NCI-H1694 treated with DMSO at 0.1 percent for 48 hours (cell line): ENCODE measurements around the gene FBN3.
A peak's percentile ranks its signal among the peaks of the same experiment; 100 is the strongest.
"Not testable (repeated sequence)": the region's sequence is repeated elsewhere in the genome, so short reads cannot be mapped to it uniquely, and the experiment has no call there.

Experiments used
- DNase-seq: peaks from one replicate; lab custom pipeline; 2025; lab: John Stamatoyannopoulos, UW

Gene FBN3

DNA sequence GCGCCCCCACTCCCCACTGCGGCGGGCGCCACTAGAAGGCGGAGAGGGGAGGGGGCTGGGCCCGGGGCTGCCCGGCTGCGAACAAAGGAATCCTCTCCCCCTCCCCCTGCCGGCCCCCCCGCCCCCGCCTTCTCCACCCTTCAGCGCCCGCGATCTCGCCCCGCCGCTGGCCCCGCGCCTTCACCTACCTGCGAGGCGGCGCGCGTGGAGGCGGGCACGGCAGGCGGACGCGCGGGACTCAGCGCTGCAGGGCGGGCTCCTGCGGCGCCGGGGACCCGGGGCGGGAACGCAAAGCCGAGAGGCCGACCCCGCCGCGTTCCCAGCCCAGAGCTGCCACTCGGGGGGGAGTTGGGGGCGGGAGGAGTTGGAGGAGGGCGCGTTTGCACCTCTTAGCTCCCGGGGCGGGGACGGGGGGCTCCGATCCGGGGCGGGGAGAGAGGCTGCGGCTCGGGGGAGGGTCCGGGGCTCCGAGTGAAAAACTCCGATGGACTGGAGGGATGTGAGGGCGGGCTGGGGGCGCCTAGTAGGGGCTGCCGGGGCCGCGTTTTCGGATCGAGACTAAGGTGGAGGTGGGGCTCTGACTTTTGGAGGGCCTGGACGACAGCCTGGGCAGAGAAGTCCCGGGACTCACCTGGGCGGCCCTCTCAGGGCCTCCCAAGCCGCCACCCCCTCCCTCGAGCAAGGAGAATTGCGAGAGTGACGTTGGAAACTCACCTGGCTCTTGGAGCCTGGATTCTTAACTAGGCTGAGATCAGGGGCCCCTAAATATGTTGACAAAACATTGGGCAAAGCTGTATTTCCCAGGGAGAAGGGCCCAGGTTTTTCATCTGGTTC, at the start of gene FBN3:
TSS of gene FBN3 (minus strand) at position 332 of the 834 bp plus-strand sequence. CDS start 2,112 bp downstream, outside the sequence.
- DNase-seq, result no peak

DNA sequence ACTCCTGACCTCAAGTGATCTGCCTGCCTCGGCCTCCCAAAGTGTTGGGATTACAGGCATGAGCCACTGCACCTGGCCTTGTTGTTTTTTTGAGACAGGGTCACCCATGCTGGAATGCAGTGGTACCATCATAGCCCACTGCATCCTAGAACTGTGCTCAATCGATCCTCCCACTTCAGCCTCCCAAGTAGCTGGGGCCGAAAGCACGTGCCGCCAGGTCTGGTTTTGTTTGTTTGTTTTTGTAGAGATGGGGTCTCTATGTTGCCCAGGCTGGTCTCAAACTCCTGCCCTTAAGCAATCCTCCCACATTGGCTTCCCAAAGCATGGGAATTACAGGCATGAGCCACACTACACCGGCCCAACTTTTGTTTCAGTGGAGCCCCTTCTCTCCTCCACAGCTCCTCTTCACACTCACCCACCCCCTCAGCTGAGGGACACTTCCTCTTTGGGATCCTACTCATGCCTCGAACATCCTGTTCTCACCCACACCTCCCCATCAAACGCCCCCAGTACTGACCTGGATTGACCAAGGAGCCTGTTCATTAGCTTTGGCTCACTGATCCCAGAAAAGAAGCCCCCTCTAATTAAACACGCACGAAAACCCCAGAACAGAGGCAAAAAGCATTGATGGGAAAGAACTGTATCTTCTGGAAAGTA, 47.0 kb upstream of the FBN3 start:
- no peak for DNase-seq

DNA sequence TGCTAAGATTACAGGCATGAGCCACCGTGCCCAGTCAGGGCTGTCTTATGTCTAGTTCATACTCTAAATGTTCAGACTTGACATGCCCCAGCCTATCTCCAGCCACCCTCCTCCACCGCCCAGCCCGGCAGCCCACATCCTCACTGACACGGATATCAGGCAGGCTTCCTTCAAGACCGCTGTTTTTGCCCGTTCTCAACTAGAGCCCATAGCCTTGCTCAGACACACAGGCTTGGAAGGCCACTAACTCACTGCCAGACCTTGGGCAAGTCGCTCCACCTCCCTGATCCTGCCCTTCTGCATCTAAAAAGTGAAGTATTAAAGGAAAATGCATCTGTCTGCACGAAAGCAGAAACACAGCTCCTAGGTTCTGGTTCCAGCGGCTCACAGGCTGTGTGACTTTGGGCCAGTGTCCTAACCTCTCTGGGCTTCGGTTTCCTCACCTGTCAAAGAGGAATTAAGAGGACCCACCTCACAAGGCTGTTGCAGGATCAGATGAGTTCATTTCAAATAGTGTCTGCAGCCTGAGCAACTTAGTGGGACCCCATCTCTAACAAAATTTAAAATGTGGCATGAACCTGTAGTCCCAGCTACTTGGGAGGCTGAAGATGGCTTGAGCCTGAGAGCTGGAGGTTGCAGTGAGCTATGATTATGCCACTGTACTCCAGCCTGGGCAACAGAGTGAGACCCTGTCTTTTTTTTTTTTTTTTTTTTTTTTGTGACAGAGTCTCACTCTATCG, 45.3 kb upstream of the FBN3 start:
- DNase-seq, result no peak

DNA sequence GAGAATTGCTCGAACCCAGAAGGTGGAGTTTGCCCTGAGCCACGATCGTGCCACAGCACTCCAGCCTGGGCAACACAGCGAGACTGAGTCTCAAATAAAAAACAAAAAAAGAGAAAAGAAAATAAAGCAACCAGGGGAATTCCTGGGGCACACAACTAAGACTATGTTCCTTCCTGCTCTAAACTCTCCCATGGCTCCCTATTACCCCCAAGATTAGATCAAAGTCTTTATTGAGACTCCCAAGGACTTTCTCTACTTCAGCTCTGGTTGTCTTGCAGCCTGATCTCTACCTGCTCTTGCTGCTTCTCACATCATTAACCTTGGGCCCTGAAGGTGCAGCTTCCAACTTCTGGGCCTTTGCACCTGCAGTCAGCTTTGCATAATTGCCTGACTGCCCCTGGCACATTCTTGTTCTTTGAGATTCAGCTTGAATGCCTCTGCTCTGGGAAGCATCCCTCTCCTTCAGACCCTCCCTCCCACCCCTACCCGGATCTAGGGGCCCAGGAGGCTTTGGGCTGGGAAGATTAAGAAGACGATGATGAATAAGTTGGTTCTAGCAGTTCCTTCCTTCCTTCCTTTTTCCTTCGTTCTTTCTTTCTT, 42.9 kb upstream of the FBN3 start:
- no peak for DNase-seq

DNA sequence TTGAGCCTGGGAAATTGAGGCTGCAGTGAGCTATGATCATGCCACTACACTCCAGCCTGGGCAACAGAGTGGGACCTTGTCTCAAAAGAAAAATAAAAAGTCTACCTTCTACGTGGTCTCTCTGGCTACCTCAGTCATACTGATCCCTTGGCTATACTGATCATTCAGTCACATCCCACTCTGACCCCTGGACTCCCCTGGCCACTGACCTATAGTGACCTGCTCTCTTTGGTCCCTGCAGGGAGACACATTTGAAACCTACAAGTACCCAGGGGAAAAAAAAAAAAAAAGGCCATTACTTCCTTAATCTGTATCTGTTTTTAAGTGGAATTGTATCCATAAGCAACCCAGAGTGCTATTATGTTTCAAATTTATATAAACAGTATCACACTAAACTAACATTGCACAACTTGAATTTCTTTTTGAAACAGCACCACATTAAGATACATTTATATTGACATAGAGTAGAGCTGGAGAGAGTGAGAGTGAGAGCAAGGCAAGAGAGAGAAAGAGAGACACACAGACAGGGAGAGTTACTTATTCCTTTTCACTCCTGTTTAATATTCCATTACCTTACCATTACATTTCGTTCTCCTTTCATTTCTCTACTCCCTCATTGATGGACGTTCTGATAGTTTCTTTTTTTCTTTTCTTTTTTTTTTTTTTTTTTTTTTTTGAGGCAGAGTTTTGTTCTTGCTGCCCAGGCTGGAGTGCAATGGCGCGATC, 36.1 kb upstream of the FBN3 start:
- DNase-seq, result no peak

DNA sequence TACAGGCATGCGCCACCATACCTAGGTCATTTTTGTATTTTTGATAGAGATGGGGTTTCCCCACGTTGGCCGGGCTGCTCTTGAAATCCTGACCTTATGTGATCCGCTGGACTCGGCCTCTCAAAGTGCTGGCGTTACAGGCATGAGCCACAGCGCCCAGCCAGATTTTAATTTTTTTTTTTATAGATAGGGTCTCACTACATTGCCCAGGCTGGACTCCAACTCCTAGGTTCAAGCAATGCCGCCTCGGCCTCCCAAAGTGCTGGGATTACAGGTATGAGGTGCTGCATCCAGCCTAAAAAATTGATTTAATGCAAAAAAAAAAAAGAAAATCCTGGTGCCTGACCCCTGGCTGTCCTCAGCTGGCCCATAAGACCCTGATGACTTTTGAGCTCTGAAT, 34.9 kb upstream of the FBN3 start:
- DNase-seq, result no peak

DNA sequence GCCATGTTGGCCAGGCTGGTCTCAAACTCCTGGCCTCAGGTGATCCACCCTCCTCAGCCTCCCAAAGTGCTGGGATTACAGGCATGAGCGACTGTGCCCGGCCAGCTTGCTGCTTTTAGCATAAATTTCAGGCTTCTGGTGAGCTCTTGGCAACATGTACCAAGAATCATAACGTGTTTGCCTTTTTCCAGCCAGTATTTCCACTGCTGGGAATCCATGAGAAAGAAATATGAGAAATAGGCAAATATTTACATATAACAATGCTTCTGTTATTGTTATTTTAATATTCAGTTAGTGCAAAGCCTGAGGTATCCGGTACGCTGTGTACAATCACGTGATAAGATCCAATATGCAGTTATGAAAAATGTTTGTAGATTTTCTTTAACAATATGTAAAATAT, 30.6 kb upstream of the FBN3 start:
- DNase-seq, result no peak

DNA sequence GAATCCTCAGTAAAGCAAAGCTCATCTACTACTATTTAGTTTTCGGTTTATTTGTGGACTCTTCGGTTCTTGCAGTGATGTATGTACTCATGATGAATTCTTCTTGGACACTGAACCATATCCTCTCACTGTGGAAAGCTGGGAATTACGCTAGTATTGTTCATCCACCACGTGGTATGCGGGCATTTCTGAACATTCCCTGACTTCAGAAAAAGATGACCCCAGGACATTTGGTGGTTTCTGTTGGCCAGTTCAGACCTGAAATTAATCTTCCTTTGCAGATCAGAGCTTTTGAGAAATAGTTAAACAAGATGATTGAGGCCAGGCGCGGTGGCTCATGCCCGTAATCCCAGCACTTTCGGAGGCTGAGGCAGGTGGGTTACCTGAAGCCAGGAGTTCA, 25.3 kb upstream of the FBN3 start:
- DNase-seq, result no peak

DNA sequence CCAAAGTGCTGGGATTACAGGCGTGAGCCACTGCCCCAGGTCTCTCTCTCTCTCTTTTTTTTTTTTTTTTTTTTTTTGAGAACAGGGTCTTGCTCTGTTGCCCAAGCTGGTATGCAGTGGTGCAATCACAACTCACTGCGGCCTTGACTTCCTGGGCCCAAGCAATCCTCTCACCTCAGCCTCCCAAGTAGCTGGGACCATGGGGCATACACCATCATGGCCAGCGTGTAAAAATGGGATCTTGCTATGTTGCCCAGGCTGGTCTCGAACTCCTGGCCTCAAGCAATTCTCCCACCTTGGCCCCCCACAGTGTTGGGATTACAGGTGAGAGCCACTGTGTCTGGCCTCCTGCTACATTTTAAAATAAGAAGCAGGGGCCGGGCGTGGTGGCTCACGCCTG, 19.1 kb upstream of the FBN3 start:
- DNase-seq, result no peak

DNA sequence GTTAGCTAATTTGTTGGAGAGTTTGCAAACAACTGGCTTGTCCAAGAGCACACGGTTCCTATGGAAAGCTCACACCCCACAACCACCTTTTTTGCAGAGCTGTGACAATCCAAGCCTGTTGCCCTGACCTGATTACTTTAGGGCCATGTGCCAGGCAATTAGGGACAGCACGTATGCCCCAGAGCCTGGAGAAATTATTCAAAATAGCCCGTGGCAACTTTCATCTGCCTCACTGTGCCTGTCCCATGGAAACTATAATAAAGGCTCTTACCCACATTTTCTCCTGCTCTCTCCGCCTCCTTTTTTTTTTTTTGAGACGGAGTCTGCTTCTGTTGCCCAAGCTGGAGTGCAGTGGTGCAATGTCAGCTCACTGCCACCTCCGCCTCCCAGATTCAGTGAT, 18.6 kb upstream of the FBN3 start:
- no peak for DNase-seq

DNA sequence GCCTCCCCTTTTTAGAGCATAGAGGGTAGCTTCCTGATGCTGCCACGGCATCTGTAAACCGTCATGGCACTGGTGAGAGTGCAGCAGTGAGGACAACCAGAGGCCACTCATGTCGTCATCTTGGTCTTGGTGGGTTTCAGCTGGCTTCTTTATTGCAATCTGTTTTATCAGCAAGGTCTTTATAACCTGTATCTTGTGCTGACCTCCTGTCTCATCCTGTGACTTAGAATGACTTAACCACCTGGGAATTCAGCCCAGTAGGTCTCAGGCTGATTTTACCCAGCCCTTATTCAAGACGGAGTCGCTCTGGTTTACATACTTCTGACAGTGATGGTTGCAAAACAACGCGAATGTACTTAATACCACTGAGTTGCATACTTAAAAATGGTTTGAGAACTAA, 14.4 kb upstream of the FBN3 start:
- DNase-seq, result no peak

DNA sequence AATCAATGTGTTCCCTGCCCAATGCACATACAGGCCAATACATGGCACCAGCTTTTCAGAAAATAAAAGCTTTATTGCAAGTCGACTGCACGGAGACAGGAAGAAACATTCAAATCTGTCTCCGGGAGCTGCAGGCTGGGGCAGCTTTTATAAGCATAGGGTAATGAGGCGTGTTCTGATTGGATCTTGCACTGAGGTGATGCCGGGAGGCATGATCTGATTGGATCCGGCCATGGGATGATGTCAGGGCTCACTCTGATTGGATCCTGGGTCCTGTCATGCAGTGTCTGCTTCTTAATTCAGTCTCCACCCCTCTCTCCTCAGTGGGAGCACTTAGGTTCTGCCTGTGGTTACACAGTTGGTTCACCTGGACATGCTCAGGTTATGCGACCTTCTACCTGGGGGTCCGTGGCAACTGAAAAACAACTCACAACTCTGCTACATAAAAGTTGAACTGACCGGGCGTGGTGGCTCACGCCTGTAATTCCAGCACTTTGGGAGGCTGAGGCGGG, 11.8 kb upstream of the FBN3 start:
- peak; percentile 20 for DNase-seq

DNA sequence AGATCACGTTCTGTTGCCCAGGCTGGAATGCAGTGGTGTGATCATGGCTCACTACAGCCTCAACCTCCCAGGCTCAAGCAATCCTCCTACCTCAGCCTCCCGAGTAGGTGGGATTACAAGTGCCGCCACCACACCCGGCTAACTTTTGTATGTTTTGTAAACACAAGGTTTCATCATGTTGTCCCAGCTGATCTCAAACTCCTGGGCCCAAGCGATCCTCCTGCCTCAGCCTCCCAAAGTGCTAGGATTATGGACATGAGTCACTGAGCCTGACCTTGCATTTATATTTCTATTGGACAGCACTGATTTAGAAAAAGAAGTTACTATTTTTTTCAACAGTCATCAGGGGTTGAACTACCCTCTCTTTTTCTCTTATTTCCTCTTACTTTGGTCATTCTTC, 9.9 kb upstream of the FBN3 start:
- not testable (repeated sequence) for DNase-seq

DNA sequence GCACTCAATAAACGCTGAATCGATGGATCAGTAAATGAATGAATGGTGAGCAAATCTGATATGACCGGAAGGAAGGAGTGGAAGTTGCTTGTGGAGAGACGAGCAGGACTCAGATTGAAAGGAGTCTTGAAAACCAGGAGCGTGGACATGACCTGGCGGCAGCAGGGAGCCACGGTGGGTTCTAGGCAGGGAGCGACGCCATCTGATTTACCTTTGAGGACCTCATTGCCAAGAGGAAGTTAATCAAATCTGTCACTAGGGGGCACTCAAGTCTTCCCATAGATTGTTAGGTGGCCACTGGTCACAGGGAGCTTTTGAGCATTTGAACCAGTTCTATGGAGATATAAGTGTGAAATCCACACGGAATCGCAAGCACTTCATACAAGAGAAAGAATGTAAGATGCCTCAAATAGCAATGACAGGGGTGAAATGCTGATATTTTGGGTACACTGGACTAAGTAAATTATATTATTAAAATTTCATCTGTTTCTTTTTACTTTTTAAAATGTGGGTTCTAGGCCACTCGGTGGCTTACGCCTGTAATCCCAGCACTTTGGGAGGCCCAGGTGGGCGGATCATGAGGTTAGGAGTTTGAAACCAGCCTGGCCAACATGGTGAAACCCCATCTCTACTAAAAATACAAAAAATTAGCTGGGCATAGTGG, 9.2 kb upstream of the FBN3 start:
- DNase-seq, result peak; percentile 85

DNA sequence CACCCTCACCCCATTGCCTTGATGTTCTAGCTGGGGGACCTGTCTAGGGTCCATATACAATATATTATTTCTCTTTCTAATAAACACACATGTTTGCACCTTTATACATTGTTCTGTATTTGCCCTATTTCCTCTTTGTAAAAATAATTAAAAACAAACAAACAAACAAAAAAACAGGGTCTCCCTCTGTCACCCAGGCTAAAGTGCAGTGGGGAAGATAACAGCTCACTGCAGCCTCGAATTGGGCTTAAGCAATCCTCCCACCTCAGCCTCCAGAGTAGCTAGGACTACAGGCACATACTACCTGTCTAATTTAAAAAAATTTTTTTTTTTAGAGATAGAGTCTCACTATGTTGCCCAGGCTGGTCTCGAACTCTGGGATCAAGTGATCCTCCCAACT, 5.9 kb upstream of the FBN3 start:
- DNase-seq, result no peak

DNA sequence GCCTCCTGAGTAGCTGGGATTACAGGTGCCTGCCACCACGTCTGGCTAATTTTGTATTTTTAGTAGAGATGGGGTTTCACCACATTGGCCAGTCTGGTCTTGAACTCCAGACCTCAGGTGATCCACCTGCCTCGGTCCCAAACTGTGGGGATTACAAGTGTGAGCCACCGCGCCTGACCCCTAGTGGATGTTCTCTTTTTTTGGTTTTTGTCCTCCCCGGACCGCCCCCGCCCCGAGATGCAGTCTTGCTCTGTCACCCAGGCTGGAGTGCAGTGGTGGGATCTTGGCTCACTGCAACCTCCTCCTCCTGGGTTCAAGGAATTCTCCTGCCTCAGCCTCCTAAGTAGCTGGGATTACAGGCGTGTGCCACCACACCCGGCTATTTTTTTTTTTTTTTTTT, 4.6 kb upstream of the FBN3 start:
- not testable (repeated sequence) for DNase-seq

DNA sequence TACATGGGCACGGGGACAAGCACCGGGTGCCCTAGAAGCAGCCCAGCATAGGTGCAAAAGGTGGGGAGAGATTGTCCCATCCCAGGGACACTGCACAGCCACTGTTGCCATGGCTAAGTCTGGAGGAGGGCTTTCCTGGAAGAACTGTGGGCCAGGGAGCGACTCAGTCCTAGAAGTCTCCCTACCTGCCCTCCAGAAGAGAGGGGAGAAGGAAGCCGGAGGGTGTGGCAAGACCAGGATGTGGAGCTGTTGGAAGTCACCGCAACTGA, 2.3 kb upstream of the FBN3 start:
- no peak for DNase-seq

DNA sequence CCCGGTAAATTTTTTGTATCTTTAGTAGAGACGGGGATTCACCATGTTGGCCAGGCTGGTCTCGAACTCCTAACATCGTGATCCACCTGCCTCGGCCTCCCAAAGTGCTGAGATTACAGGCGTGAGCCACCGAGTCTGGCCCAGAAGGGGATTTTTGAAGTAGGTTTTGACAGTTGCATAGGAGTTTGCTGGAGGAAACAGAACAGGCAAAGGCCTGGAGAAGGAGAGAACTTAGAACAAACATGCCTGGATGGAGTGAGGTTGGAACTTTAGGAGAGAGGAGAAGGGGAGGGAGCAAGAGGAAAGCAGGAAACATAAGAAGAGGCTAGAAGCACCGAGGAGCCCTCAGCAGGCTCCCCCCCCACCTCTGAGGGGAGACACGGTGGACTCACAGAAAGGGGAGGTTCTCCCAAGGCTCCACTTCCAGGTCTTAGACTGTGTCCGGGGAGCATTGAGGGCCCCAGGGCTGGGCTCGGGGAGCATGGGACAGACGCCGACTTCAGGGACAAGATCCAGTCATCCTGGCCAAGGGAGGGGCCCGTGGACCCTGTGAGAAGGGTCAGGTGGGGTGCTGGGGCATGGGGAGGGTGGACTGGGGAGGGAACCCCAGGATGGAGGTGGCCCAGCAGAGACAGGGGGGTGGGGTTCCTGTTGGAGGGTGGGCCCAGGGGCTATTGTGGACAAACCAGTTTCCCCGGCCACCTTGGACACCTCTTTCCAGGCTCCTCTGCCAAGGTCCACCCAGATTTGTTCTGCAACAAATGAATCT, 1.8 kb upstream of the FBN3 start:
- no peak for DNase-seq

DNA sequence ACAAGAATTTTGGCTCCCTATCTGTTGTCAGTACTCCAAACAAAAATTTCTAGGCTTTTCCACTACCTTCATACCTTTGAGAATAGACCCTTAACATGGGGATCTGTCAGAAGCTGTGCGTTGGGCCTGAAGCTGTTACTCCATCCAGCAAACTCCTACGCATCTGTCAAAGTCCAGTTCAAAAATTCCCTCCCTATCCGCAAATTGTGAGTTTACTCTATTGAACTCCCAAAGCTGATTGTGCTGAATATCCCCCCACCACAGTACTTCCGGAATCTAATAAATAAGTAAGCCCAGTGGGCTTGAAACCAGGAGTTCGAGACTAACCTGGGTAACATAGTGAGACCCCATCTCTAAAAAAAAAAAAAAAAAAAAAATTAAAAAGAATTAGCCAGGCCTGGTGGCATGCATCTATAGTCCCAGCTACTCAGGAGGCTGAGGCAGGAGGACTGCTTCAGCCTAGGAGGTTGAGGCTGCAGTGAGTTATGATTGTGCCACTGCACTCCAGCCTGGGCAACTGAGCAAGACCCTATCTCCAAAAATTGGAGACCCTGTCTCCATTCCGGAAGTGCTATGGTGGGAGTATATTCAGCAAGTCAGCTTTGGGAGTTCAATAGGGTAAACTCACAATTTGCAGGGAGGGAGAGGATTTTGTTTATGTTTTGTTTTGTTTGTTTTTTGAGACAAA, 930 bp upstream of the FBN3 start:
- DNase-seq, result no peak
